ENCODE data around the gene CSN2.
"Not testable (repeated sequence)": the region's sequence is repeated elsewhere in the genome, so short reads cannot be mapped to it uniquely, and the experiment has no call there.

Gene CSN2

GRCh38 chr4:69977582-69977981, 12.1 kb upstream of the CSN2 start:
- Histone ChIP-seq H3K4me1 (ENCODE audit: control insufficient read depth in 5 of 5, insufficient read depth in 5 of 5, low read length in 5 of 5) (peaks cover 0 to 17% (median 7%) of the 10 kb centered on the region in 5 donors), H3K27me3 (ENCODE audit: control insufficient read depth in 5 of 5, insufficient read depth in 4 of 5, low read length in 5 of 5) (no peaks in the 10 kb centered on the region), H3K4me3 (ENCODE audit: low read depth in 1 of 5, low read length in 5 of 5) (no peak overlapping the region), H3K9ac (ENCODE audit: low read length in 5 of 5) (no peak overlapping the region), H3K27ac (ENCODE audit: low read depth, low read length) (peak overlapping the region; percentile 91), H3K36me3 (ENCODE audit: control insufficient read depth in 5 of 5, insufficient read depth in 5 of 5, low read length in 5 of 5) (no peaks in the 10 kb centered on the region), H3K9me3 (ENCODE audit: control insufficient read depth in 5 of 5, low read length in 5 of 5) (no peaks in the 10 kb centered on the region)

GRCh38 chr4:69974631-69975030, 9.1 kb upstream of the CSN2 start:
- H3K4me3 ChIP-seq (ENCODE audit: low read depth in 1 of 5, low read length in 5 of 5): no peak overlapping the region

GRCh38 chr4:69970071-69970470, 4.5 kb upstream of the CSN2 start:
- Histone ChIP-seq H3K9ac (ENCODE audit: low read length in 5 of 5) (no peak overlapping the region), H3K27me3 (ENCODE audit: control insufficient read depth in 5 of 5, insufficient read depth in 4 of 5, low read length in 5 of 5) (no peaks in the 10 kb centered on the region), H3K36me3 (ENCODE audit: control insufficient read depth in 5 of 5, insufficient read depth in 5 of 5, low read length in 5 of 5) (no peaks in the 10 kb centered on the region), H3K9me3 (ENCODE audit: control insufficient read depth in 5 of 5, low read length in 5 of 5) (no peaks in the 10 kb centered on the region), H3K4me3 (ENCODE audit: low read depth in 1 of 5, low read length in 5 of 5) (no peak overlapping the region), H3K27ac (ENCODE audit: low read depth, low read length) (no peak overlapping the region), H3K4me1 (ENCODE audit: control insufficient read depth in 5 of 5, insufficient read depth in 5 of 5, low read length in 5 of 5) (no peaks in the 10 kb centered on the region)

More at GRCh38 chr4:69974631-69975030, 9.1 kb upstream of the CSN2 start:
- H3K9me3 ChIP-seq (ENCODE audit: control insufficient read depth in 5 of 5, low read length in 5 of 5): no peaks in the 10 kb centered on the region
- no peak overlapping the region for H3K27ac ChIP-seq (ENCODE audit: low read depth, low read length)
- H3K36me3 ChIP-seq (ENCODE audit: control insufficient read depth in 5 of 5, insufficient read depth in 5 of 5, low read length in 5 of 5): no peaks in the 10 kb centered on the region
- no peak overlapping the region for H3K9ac ChIP-seq (ENCODE audit: low read length in 5 of 5)
- no peaks in the 10 kb centered on the region for H3K27me3 ChIP-seq (ENCODE audit: control insufficient read depth in 5 of 5, insufficient read depth in 4 of 5, low read length in 5 of 5)
- H3K4me1 ChIP-seq (ENCODE audit: control insufficient read depth in 5 of 5, insufficient read depth in 5 of 5, low read length in 5 of 5): peaks cover 0 to 17% (median 7%) of the 10 kb centered on the region in 5 donors

- peaks cover 0 to 17% (median 0%) of the 10 kb centered on the region in 5 donors for H3K4me1 ChIP-seq (ENCODE audit: control insufficient read depth in 5 of 5, insufficient read depth in 5 of 5, low read length in 5 of 5)
- no peaks in the 10 kb centered on the region for H3K9me3 ChIP-seq (ENCODE audit: control insufficient read depth in 5 of 5, low read length in 5 of 5)
- peak overlapping the region; percentile 39 for H3K27ac ChIP-seq (ENCODE audit: low read depth, low read length)
- H3K4me3 ChIP-seq (ENCODE audit: low read depth in 1 of 5, low read length in 5 of 5): no peak overlapping the region
- H3K27me3 ChIP-seq (ENCODE audit: control insufficient read depth in 5 of 5, insufficient read depth in 4 of 5, low read length in 5 of 5): no peaks in the 10 kb centered on the region
- no peak overlapping the region for H3K9ac ChIP-seq (ENCODE audit: low read length in 5 of 5)
- no peaks in the 10 kb centered on the region for H3K36me3 ChIP-seq (ENCODE audit: control insufficient read depth in 5 of 5, insufficient read depth in 5 of 5, low read length in 5 of 5)
Measured at GRCh38 chr4:69957209-69957608, 8.3 kb downstream of the CSN2 start.

- Histone ChIP-seq H3K9ac (ENCODE audit: low read length in 5 of 5) (no peak overlapping the region), H3K4me3 (ENCODE audit: low read depth in 1 of 5, low read length in 5 of 5) (no peak overlapping the region), H3K4me1 (ENCODE audit: control insufficient read depth in 5 of 5, insufficient read depth in 5 of 5, low read length in 5 of 5) (peaks cover 0 to 13% (median 0%) of the 10 kb centered on the region in 5 donors), H3K27me3 (ENCODE audit: control insufficient read depth in 5 of 5, insufficient read depth in 4 of 5, low read length in 5 of 5) (no peaks in the 10 kb centered on the region), H3K27ac (ENCODE audit: low read depth, low read length) (no peak overlapping the region), H3K9me3 (ENCODE audit: control insufficient read depth in 5 of 5, low read length in 5 of 5) (no peaks in the 10 kb centered on the region), H3K36me3 (ENCODE audit: control insufficient read depth in 5 of 5, insufficient read depth in 5 of 5, low read length in 5 of 5) (no peaks in the 10 kb centered on the region)
Measured at GRCh38 chr4:69951602-69952001, 13.9 kb downstream of the CSN2 start.

GRCh38 chr4:69936566-69936965, 29.0 kb downstream of the CSN2 start:
- Histone ChIP-seq H3K36me3 (ENCODE audit: control insufficient read depth in 5 of 5, insufficient read depth in 5 of 5, low read length in 5 of 5) (no peaks in the 10 kb centered on the region), H3K27ac (ENCODE audit: low read depth, low read length) (no peak overlapping the region), H3K27me3 (ENCODE audit: control insufficient read depth in 5 of 5, insufficient read depth in 4 of 5, low read length in 5 of 5) (no peaks in the 10 kb centered on the region), H3K9me3 (ENCODE audit: control insufficient read depth in 5 of 5, low read length in 5 of 5) (no peaks in the 10 kb centered on the region), H3K4me1 (ENCODE audit: control insufficient read depth in 5 of 5, insufficient read depth in 5 of 5, low read length in 5 of 5) (no peaks in the 10 kb centered on the region), H3K9ac (ENCODE audit: low read length in 5 of 5) (no peak overlapping the region), H3K4me3 (ENCODE audit: low read depth in 1 of 5, low read length in 5 of 5) (no peak overlapping the region)

GRCh38 chr4:69934150-69934549, 31.4 kb downstream of the CSN2 start:
- H3K27ac ChIP-seq (ENCODE audit: low read depth, low read length): no peak overlapping the region
- no peaks in the 10 kb centered on the region for H3K27me3 ChIP-seq (ENCODE audit: control insufficient read depth in 5 of 5, insufficient read depth in 4 of 5, low read length in 5 of 5)
- H3K4me1 ChIP-seq (ENCODE audit: control insufficient read depth in 5 of 5, insufficient read depth in 5 of 5, low read length in 5 of 5): no peaks in the 10 kb centered on the region
- H3K4me3 ChIP-seq (ENCODE audit: low read depth in 1 of 5, low read length in 5 of 5): no peak overlapping the region
- H3K9ac ChIP-seq (ENCODE audit: low read length in 5 of 5): no peak overlapping the region
- H3K36me3 ChIP-seq (ENCODE audit: control insufficient read depth in 5 of 5, insufficient read depth in 5 of 5, low read length in 5 of 5): no peaks in the 10 kb centered on the region
- no peaks in the 10 kb centered on the region for H3K9me3 ChIP-seq (ENCODE audit: control insufficient read depth in 5 of 5, low read length in 5 of 5)

GRCh38 chr4:69930768-69931167, 34.8 kb downstream of the CSN2 start, which contains the start of gene CSN1S1:
TSS of gene CSN1S1 (plus strand) at chr4:69931068. CDS start at chr4:69932556, 1,488 bp downstream.
- Histone ChIP-seq H3K4me1 (ENCODE audit: control insufficient read depth in 5 of 5, insufficient read depth in 5 of 5, low read length in 5 of 5) (no peaks in the 10 kb centered on the region), H3K9ac (ENCODE audit: low read length in 5 of 5) (no peak within 1 kb of the TSS), H3K9me3 (ENCODE audit: control insufficient read depth in 5 of 5, low read length in 5 of 5) (no peaks in the 10 kb centered on the region), H3K27me3 (ENCODE audit: control insufficient read depth in 5 of 5, insufficient read depth in 4 of 5, low read length in 5 of 5) (no peaks in the 10 kb centered on the region), H3K36me3 (ENCODE audit: control insufficient read depth in 5 of 5, insufficient read depth in 5 of 5, low read length in 5 of 5) (no peaks in the 10 kb centered on the region), H3K4me3 (ENCODE audit: low read depth in 1 of 5, low read length in 5 of 5) (no peak within 1 kb of the TSS), H3K27ac (ENCODE audit: low read depth, low read length) (no peak within 1 kb of the TSS)

GRCh38 chr4:69923782-69924410, 41.6 kb downstream of the CSN2 start:
- not testable (repeated sequence) for H3K9me3 ChIP-seq (ENCODE audit: control insufficient read depth in 5 of 5, low read length in 5 of 5); H3K27me3 ChIP-seq (ENCODE audit: control insufficient read depth in 5 of 5, insufficient read depth in 4 of 5, low read length in 5 of 5); H3K27ac ChIP-seq (ENCODE audit: low read depth, low read length); H3K4me3 ChIP-seq (ENCODE audit: low read depth in 1 of 5, low read length in 5 of 5); H3K36me3 ChIP-seq (ENCODE audit: control insufficient read depth in 5 of 5, insufficient read depth in 5 of 5, low read length in 5 of 5); H3K9ac ChIP-seq (ENCODE audit: low read length in 5 of 5); H3K4me1 ChIP-seq (ENCODE audit: control insufficient read depth in 5 of 5, insufficient read depth in 5 of 5, low read length in 5 of 5)

- H3K4me1 ChIP-seq (ENCODE audit: control insufficient read depth in 5 of 5, insufficient read depth in 5 of 5, low read length in 5 of 5): peaks cover 0 to 5% (median 0%) of the 10 kb centered on the region in 5 donors
- H3K4me3 ChIP-seq (ENCODE audit: low read depth in 1 of 5, low read length in 5 of 5): no peak overlapping the region
- no peak overlapping the region for H3K9ac ChIP-seq (ENCODE audit: low read length in 5 of 5)
- no peaks in the 10 kb centered on the region for H3K27me3 ChIP-seq (ENCODE audit: control insufficient read depth in 5 of 5, insufficient read depth in 4 of 5, low read length in 5 of 5)
- H3K36me3 ChIP-seq (ENCODE audit: control insufficient read depth in 5 of 5, insufficient read depth in 5 of 5, low read length in 5 of 5): no peaks in the 10 kb centered on the region
- no peak overlapping the region for H3K27ac ChIP-seq (ENCODE audit: low read depth, low read length)
- no peaks in the 10 kb centered on the region for H3K9me3 ChIP-seq (ENCODE audit: control insufficient read depth in 5 of 5, low read length in 5 of 5)
Measured at GRCh38 chr4:69920874-69921273, 44.7 kb downstream of the CSN2 start.
